GM21619 (cell line): ENCODE data around the gene RAB11A.
"Not testable (repeated sequence)": the region's sequence is repeated elsewhere in the genome, so short reads cannot be mapped to it uniquely, and the experiment has no call there.

Source experiments
- ATAC-seq: cut with Tn5 transposase; IDR thresholded peaks from one replicate; pipeline ENCODE4 v1.9.1; 2021; ENCODE audit not compliant: unreplicated experiment

The RAB11A gene

DNA sequence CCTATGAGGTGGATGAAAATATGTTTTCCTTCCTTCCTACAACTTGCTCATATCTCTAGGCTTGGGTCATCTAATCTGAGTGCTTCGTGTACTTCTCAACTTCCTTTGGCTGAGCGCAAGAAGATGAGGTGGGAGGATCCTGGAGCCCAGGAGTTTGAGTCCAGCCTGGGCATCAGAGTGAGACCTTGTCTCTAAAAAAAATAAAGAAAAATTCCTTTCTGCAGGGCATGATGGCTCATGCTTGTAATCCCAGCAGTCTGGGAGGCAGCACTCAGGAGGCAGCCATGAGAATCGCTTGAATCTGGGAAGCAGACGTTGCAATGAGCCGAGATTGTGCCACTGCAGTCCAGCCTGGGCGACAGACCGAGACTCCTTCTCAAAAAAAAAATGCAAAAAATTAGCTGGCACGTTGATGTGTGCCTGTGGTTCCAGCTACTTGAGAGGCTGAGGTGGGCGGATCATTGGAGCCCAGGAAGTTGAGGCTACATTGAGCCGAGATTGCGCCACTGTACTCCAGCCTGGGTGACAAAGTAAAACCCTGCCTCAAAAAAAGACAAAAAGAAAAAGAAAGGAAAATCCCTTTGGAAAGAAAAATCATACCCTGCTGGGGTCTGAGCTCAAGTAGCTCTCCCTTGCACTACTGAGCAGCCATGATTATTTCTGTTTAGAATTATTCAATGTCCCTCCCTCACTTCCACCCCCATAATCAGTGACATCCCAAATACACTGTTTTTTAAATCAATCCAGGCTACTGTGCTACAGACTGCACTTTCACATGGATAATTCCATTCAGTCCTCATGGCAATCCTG, 28.0 kb upstream of the RAB11A start:
- ATAC-seq, result no peak

DNA sequence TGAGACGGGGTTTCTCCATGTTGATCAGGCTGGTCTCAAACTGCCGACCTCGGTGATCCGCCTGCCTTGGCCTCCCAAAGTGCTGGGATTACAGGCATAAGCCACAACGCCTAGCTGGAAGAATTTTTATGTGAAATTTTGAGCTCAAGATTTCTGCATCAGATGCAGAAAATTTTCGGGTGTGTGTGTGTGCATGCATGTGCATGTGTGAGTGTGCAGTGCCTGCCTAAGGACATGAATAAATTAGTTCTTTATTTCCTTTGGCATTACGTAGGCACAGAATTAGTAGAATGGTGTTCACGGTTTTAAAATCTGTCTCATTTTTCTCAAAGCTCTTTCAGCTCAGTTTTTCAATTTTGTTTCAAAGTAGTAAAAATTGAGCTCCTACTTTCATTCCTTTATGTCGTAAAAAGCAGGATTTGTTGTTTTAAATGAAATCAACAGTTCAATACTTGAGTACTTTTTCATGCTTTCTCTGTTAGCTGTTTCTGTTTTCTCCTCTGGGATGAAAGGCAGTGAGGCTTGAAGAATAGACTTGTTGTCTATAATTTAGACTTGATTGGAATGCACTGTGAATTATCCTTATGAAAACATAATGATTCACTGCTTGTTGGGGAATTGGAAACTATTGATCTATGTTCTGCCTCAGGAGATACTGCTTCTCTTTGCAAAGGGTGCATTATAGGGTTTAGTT, 23.3 kb upstream of the RAB11A start:
- ATAC-seq, result no peak

DNA sequence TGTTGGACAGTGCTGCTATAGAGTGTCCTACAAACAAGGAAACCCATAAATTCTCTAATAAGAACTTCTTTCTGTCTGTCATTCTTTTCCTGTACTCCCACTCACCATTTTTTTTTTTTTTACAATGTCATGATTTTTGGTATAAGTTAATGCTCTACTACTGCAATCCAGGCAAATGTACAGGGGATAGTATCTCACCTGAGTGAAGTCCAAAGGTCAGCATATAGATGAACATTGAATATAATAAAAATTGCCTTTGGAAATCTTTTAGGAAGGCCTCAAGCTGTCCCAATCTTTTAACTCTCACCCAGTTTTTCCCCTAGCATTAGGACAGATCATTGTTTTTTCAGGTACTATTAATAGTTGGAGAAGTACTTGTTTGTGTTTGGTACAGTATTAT, 21.3 kb upstream of the RAB11A start:
- ATAC-seq, result no peak

DNA sequence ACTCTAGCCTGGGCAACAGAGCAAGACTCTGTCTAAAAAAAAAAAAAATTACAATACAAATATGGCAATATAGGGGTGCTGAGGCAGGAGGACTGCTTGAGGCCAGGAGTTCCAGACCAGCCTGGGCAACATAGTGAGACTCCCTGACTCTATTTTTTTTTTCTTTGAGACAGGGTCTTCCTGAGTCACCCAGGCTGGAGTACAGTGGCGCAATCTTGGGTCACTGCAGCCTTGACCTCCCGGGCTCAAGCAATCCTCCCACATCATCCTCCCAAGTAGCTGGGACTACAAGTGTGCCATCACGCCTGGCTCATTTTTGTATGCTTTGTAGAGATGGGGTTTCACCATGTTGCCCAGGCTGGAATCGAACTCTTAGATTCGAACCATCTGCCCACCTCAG, 17.3 kb upstream of the RAB11A start:
- no peak for ATAC-seq

DNA sequence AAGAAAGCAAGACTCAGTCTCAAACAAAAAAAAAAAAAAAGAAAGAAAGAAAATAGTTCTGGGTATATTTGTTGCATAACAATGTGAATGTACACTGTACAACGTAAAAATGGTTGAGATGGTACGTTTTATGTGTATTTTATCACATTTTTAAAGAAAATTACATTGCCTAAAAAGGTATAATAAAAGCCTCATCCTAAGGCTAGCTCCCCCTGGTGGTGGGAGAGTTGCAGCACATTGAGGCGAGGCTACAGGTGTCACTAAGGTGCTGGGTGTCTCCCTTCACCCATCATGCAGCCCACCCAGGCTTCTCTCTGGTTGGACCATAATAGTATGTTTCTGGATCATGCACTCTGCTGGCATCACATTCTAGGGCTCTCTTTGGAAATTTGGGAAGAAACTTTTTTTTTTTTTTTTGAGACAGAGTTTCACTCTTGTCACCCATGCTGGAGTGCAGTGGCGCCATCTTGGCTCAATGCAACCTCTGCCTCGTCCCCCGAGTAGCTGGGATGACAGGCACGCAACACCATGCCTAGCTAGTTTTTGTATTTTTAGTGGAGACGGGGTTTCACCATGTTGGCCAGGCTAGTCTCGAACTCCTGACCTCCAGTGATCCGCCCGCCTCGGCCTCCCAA, 12.4 kb upstream of the RAB11A start:
- no peak for ATAC-seq

DNA sequence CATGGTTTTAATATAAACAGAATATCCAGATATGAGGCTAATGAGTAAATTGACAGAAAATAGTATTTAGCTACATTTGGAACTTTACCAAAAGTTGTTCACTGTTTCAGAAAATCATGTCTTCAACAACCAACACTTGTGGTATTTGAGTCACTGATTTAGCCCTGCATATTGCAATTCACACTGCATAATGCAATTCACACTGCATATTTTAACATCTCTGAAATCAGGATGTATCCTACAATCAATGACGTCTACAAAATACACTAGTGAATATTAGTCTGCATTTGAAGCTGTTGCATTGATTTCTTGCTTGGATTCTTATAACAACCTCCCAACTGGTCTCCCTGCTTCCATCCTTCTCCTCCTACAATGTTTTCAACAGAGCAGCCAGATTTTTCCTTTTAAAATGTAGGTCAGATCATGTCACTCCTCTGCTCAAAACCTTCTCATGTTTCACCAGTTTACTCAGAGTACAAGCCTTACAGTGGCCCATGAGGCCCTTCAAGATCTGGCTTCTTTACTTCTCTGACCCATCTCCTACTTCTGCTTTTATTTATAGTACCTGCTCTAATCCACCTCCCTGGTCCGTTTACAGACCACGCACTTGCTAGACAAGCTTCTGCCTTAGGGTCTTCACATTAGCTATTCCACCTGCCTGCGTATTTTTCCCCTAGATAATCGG, 11.4 kb upstream of the RAB11A start:
- no peak for ATAC-seq

DNA sequence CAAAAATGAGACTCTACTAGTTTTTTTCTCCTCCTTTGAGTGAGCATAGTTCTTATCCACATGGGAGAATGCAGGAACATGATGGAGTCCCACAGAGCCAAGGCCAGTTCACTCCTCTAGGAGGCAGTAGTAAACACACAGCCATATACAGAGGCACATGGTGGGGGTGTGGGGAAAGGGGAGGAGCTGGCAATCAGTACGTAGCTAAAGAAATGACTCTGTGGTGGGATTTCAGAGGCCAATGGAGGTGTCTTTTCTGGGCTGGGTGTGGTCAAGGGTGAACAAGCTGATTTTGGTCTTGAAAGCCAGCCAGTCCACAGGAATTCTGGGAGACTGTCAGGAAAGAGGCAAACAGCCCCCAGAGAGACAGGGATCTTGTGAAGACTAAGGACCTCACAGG, 6.6 kb upstream of the RAB11A start:
- ATAC-seq, result peak; percentile 58

DNA sequence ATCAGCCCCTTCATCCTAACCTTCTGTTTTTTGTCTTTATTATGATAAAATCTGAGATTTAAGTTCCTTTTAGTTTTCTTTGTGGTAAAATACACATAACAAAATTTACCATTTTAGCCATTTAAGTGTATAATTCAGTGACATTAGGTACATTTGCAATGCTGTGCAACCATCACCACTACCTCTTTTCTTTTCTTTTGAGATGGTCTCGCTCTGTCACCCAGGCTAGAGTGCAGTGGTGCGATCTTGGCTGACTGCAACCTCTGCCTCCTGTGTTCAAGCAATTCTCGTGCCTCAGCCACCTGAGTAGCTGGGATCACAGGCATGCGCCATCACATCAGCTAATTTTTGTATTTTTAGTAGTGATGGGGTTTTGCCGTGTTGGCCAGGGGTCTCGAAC, 6.2 kb upstream of the RAB11A start:
- ATAC-seq, result no peak

DNA sequence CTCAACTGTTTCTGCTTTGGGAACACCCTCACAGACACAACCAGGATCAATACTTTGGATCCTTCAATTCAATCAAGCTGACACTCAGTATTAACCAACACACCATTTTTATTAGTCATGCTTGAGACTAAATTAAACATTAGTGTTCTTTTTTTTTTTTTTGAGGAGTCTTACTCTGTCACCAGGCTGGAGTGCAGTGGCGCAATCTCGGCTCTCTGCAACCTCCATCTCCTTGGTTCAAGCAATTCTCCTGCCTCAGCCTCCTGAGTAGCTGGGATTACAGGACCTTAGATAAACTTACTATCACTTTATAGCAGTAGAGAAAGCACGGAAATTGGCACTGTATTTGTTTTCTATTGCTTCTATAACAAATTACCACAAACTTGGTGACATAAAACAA, 2.0 kb upstream of the RAB11A start:
- ATAC-seq, result no peak

DNA sequence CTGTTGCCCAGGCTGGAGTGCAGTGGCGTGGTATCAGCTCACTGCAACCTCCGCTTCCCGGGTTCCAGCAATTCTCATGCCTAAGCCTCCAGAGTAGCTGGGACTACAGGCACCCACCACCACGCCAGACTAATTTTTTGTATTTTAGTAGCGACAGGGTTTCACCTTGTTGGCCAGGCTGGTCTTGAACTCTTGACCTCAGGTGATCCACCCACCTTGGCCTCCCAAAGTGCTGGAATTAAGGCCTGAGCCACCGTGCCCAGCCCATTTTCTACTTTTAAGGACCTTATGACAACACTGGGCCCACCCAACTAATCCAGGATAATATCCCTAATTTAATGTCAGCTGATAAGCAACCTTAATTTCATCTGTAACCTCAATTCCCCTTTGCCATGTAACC, 1.4 kb upstream of the RAB11A start:
- not testable (repeated sequence) for ATAC-seq

DNA sequence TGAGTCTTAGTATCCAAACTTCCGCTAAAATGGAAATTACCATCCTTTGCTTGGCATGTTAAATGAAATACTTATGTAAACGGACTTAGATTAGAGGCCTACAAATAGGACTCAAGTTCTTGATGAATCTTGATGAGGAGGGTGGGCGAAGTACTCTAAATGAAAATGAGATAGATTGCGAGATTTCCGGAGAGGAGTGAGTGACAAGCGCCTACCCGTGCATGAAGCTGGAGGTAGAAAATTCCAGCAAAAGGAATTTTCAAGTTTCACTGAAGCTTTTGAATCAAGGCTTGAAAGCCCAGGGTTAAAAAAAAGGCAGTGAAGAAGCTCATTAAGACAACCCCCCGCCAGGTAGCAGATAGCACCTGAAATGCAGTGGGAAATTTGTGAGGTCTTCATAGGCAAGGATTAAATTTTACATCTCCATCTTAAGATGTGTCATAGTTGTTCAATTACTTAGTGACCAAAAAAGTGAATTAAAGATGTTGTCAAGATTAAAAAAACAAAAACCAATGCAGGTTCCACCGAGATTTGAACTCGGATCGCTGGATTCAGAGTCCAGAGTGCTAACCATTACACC, 655 bp upstream of the RAB11A start:
- no peak for ATAC-seq

DNA sequence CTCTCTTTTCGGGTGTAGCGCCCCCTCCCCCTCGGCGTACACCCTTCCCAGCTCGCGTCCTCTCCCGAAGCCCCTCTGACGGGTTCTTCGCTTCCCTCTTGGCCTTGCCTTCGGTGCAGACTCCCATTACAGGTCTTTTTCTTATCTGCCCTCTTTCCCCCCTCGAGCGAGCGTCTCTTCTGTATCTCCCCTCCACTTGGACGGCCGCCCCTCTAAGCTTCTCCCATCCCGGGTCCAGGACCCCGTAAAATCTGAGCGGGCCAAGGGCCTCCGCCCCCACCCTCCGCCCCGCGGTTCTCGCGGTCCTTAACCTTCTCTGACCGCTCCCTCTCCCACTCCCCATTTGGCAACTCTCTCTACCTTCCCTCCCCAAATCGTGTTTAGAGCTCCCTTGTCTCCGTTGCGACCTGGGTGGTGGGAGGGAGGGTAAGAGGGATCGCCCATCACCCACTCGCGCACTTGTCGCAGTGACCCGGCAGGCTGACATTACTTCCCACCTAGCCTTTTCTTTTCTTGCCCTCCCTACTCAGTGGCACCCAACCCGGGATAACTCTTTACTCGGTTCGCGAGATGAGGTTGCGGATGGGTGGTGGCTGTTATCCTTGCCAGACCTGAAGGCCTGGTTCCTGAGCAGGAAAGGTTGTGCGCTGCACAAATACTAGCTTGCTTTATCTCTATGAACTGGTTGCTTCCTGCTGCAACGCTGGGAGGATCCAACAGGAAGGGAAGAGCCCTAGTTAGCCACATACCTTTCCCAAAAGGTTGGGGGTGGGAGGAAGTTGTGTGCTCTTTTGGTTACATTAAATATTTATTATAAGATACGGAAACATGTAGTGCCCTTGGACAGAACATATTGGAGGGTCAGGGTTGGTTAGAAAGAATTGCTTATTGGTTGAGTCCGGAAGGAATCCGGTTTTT, 922 bp downstream of the RAB11A start:
- ATAC-seq, result no peak

DNA sequence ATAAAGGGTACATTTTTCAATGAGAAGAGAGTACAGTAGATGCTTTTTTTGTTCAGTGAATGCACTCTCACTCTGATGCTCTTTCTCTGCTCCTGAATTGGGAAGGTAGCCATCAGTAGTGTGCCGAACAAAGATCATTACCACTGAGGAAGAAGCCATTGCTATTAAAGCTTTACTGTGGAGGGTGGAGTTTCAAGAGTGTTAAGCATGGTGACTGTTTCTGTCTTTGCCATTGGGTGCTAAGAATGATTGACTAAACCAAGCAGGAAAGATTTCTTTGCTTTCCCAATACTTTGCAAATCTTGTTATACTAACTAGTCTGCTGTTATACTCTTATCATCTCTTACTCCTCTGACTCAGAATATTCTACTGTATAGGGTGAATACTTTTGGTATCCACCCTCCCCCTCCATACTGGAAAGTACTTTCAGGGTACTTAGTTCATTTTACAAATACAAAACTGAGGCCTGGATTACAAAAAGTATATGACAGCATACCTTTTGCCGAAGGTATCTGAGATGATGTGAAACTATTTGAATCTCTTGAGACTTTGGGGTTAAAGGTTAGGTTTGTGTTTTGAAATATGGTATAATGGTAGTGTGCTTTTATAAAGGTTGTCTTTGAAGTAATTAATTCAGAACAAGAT, 1.7 kb downstream of the RAB11A start:
- no peak for ATAC-seq

DNA sequence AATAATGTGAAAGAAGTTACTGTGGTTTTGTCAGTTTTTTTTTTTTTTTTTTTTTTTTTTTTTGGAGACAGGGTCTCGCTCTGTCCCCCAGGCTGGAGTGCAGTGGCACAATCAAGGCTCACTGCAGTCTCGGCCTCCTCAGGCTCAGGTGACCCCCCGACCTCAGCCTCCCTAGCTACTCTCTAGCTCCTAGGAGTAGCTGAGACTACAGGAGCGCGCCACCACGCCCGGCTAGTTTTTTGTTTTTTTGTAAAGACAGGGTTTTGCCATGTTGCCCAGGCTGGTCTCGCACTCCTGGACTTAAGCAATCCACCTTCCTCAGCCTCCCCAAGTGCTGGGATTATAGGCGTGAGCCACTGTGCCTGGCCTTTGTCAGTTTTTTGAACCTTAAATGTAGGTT, 2.6 kb downstream of the RAB11A start:
- not testable (repeated sequence) for ATAC-seq

DNA sequence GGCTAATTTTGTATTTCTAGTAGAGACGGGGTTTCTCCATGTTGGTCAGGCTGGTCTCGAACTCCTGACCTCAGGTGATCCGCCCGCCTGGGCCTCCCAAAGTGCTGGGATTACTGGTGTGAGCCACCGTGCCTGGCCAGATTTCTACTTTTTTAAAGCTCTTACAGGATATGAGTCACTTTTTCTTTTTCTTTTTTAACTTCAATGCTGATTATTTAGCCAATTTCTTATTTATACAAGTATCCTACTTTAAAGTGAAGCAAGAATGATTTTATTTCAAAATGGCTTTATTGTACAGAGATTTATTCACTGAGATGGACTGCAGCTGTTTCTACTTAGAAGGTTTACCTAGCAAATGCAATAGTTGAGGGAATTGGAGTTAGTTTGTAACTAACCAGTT, 3.3 kb downstream of the RAB11A start:
- not testable (repeated sequence) for ATAC-seq

DNA sequence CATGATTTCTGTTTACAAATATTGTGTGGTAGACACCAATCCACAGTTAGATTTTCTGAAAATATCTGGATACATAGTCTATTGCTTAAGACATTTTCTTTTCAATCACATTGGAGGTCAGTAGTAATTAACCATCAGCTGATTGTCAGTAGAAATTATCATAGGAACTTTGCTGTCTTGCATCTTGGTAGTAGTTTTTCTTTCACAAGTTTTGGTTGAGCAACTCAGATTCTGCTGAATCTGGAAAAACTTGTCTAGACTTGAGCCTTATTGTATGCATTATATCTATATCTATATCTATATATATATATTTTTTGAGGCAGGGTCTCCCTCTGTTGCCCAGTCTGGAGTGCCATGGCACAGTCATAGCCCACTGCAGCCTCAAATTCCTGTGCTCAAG, 4.0 kb downstream of the RAB11A start:
- no peak for ATAC-seq

DNA sequence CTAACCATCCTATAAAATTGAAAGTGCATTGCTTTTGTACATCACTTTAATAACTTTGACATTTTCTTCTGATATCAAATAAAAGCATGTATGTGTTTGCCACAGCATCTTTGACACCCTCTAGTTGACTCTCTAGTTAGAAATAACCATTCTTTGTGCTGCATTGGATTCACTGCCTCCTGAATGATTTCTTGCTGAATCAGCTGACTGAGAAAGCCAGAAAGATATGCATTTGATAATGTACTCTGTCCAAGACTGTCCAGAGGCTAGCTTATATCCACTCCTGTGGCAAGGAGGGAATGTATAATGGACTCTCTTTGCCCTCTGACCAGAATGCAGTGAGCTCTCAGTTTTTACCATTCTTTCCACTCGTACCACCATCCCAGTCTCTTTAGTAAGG, 6.2 kb downstream of the RAB11A start:
- ATAC-seq, result no peak

DNA sequence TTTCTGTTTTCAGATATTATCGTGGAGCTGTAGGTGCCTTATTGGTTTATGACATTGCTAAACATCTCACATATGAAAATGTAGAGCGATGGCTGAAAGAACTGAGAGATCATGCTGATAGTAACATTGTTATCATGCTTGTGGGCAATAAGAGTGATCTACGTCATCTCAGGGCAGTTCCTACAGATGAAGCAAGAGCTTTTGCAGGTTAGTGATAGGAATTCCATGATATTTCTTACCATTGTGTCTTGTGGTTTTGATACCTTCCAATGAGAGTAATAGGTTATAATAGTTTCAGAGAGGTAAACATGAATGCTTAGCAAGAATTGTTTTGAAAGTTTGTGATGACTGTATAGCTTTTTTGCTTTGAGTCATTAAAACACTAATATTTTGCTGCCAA, 8.5 kb downstream of the RAB11A start:
- ATAC-seq, result no peak

DNA sequence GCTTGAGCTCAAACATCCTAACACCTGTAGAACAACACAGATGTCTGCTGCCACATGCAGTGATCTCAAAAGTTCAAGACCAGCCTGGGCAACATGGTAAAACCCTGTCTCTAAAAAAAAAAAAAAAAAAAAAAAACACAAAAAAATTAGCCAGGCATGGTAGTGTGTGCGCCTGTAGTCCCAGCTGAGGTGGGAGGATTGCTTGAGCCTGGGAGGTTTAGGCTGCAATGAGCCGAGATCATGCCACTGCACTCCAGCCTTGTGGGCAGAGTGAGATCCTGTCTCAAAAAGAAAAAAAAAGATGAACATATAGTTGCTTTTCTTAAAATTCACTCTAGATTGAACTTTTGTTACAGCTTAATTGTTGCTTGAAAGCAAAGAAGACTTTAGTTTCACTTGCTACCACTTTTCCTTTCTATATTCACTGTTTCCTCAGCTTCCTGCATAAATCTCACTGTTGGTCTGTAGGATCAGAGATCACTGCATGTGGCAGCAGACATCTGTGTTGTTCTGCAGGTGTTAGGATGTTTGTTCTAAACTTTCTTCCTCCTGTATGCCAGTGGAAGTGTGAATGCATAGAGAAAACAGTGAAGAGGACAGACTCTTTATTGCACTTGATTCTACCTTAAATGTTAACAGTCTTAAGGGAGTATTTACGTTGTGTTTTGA, 12.6 kb downstream of the RAB11A start:
- ATAC-seq, result no peak
